ENCODE measurements around the gene SH3RF2.
A peak's percentile ranks its signal among the peaks of the same experiment; 100 is the strongest.

Gene SH3RF2

GRCh38 chr5:146041180-146041789 lies 104.9 kb downstream of the SH3RF2 start:
- POLR2A ChIA-PET, result no interaction called here
- Histone ChIP-seq H3K27ac (ENCODE audit: extremely low read depth, low read depth, low read length) (no peak overlapping the region), H3K4me3 (ENCODE audit: low read depth, low read length) (no peak overlapping the region), H3K36me3 (ENCODE audit: control insufficient read depth in 2 of 2, insufficient read depth in 1 of 2, low read length in 2 of 2) (no peaks in the 10 kb centered on the region), H3K4me1 (ENCODE audit: control insufficient read depth, insufficient read depth, low read length) (no peaks in the 10 kb centered on the region), H3K9me3 (ENCODE audit: control insufficient read depth, insufficient read depth, low read depth, low read length) (no peaks in the 10 kb centered on the region)
- CTCF ChIA-PET, result interaction anchor here (0.6 to 2.1 kb wide), 20 partner anchors 8 to 360 kb away, joined by 3 to 17 read pairs (median 3); partner anchors contain the start of gene SH3RF2
- no peak for TF ChIP-seq ZNF596 (tag by site-specific recombination; IDR thresholded peaks at IDR 0.05)
- no peak for TF ChIP-seq ZNF404 (tag by site-specific recombination; IDR thresholded peaks at IDR 0.05)
- TF ChIP-seq ZSCAN23 (tag by site-specific recombination; IDR thresholded peaks at IDR 0.05), result no peak

GRCh38 chr5:146042628-146043279 lies 106.4 kb downstream of the SH3RF2 start:
- Histone ChIP-seq H3K27ac (ENCODE audit: extremely low read depth, low read depth, low read length) (no peak overlapping the region), H3K4me3 (ENCODE audit: low read depth, low read length) (no peak overlapping the region), H3K4me1 (ENCODE audit: control insufficient read depth, insufficient read depth, low read length) (no peaks in the 10 kb centered on the region), H3K9me3 (ENCODE audit: control insufficient read depth, insufficient read depth, low read depth, low read length) (no peaks in the 10 kb centered on the region), H3K36me3 (ENCODE audit: control insufficient read depth in 2 of 2, insufficient read depth in 1 of 2, low read length in 2 of 2) (no peaks in the 10 kb centered on the region)
- ChIA-PET CTCF (interaction anchor here (0.7 to 1.1 kb wide), 2 partner anchors 10 to 216 kb away, joined by 3 to 5 read pairs; no protein-coding TSS in a partner anchor), POLR2A (no interaction called here)
- TF ChIP-seq ZFP3 (tag by site-specific recombination; IDR thresholded peaks at IDR 0.05; ENCODE audit: low read depth), result no peak
- no peak for TF ChIP-seq KLF8 (tag by site-specific recombination; IDR thresholded peaks at IDR 0.05)
- no peak for TF ChIP-seq ZNF843 (tag by site-specific recombination; IDR thresholded peaks at IDR 0.05)
- TF ChIP-seq ZNF138 (tag by site-specific recombination; IDR thresholded peaks at IDR 0.05; ENCODE audit: borderline replicate concordance), result no peak
- no peak for TF ChIP-seq ZNF785 (tag by site-specific recombination; IDR thresholded peaks at IDR 0.05)
- 0 out of 2 replicates have a peak, but pooled peaks have one; percentile 16 for TF ChIP-seq OSR2 (tag by site-specific recombination; IDR thresholded peaks at IDR 0.05)

- no peaks in the 10 kb centered on the region for H3K36me3 ChIP-seq (ENCODE audit: control insufficient read depth in 2 of 2, insufficient read depth in 1 of 2, low read length in 2 of 2)
- ChIA-PET POLR2A (no interaction called here), CTCF (interaction anchor here (0.7 to 1.1 kb wide), 2 partner anchors 18 to 217 kb away, joined by 3 to 5 read pairs; no protein-coding TSS in a partner anchor)
- H3K4me1 ChIP-seq (ENCODE audit: control insufficient read depth, insufficient read depth, low read length), result no peaks in the 10 kb centered on the region
- no peak overlapping the region for H3K4me3 ChIP-seq (ENCODE audit: low read depth, low read length)
- H3K9me3 ChIP-seq (ENCODE audit: control insufficient read depth, insufficient read depth, low read depth, low read length), result no peaks in the 10 kb centered on the region
- no peak overlapping the region for H3K27ac ChIP-seq (ENCODE audit: extremely low read depth, low read depth, low read length)
- TF ChIP-seq ZNF19 (tag by site-specific recombination; IDR thresholded peaks at IDR 0.05; ENCODE audit: low read depth) (no peak), ZBTB7A (tag by site-specific recombination; IDR thresholded peaks at IDR 0.05; ENCODE audit: low read depth) (no peak), ZNF544 (tag by site-specific recombination; IDR thresholded peaks at IDR 0.05) (no peak), SP2 (tag by site-specific recombination; IDR thresholded peaks at IDR 0.05) (no peak), PRDM2 (tag by site-specific recombination; IDR thresholded peaks at IDR 0.05; ENCODE audit: borderline replicate concordance) (no peak), INSM2 (tag by site-specific recombination; IDR thresholded peaks at IDR 0.05) (no peak), ZNF341 (tag by site-specific recombination; IDR thresholded peaks at IDR 0.05; ENCODE audit: low read depth) (no peak), ZNF366 (tag by site-specific recombination; conservative IDR thresholded peaks at IDR 0.05) (no peak), ZNF639 (tag by site-specific recombination; IDR thresholded peaks at IDR 0.05) (no peak), ZNF596 (tag by site-specific recombination; IDR thresholded peaks at IDR 0.05) (no peak)
These were observed 107.3 kb downstream of the SH3RF2 start for GRCh38 chr5:146043722-146044121.

Measured in HEK293 (cell line).